CD4-positive, alpha-beta T cell (primary cell): ENCODE data around the gene UGT1A9. TPM values are rescaled to one million over a fixed set of nuclear protein-coding genes. Genes with fewer than 3 reads are reported as not detected.

Experiments
- ATAC-seq: fragments of 200-7000 bp; cut with Tn5 transposase; one replicate; pipeline ENCODE4 v1.10.0; 2022; ENCODE audit warnings: mild to moderate bottlenecking; ENCODE audit not compliant: poor library complexity
- CTCF ChIA-PET: fragments of 350-600 bp; sonication (Branson Sonifier 250); formaldehyde crosslinking; loops from one replicate; lab custom pipeline; 2021; ENCODE audit warnings: antibody characterized with exemption, inconsistent platforms; lab: Charles Lee
- POLR2A ChIA-PET: fragments of 350-600 bp; sonication (Branson Sonifier 250); formaldehyde crosslinking; loops from one replicate; lab custom pipeline; 2021; ENCODE audit warnings: antibody characterized with exemption, inconsistent platforms; lab: Charles Lee
- DNase-seq, 14 experiments: peaks; one replicate each; pipeline ENCODE4 v3.0.0-alpha.2; 2013 to 2020; ENCODE audit warnings: mixed read lengths in 2 of 14
- H3K27ac ChIP-seq, 2 donors: one replicate each; pipeline versions ENCODE4 v1.5.1 to v1.7.0; 2013; ENCODE audit warnings: low read length in 2 of 2, low read depth in 1 of 2, mild to moderate bottlenecking in 1 of 2
- H3K27me3 ChIP-seq, 2 experiments: 1 replicate in 1 of 2; 2 replicates in 1 of 2; pipeline versions ENCODE4 v1.6.1 to v1.7.0; 2013; ENCODE audit warnings: low read length in 2 of 2, control low read depth in 1 of 2, mild to moderate bottlenecking in 1 of 2, moderate library complexity in 1 of 2; ENCODE audit not compliant: insufficient read depth in 2 of 2, control insufficient read depth in 1 of 2
- H3K36me3 ChIP-seq: one replicate; pipeline ENCODE4 v1.6.1; 2013; ENCODE audit warnings: low read length, control low read depth; ENCODE audit not compliant: insufficient read depth
- H3K4me1 ChIP-seq: one replicate; pipeline ENCODE4 v1.6.1; 2013; ENCODE audit warnings: low read length, control low read depth; ENCODE audit not compliant: insufficient read depth
- H3K4me3 ChIP-seq: one replicate; pipeline ENCODE4 v1.5.1; 2013; ENCODE audit warnings: mild to moderate bottlenecking, low read length, moderate library complexity
- H3K9me3 ChIP-seq, 2 experiments: 1 replicate in 1 of 2; 2 replicates in 1 of 2; pipeline versions ENCODE4 v1.6.1 to v1.7.0; 2013; ENCODE audit warnings: low read length in 2 of 2, mild to moderate bottlenecking in 2 of 2, control low read depth in 1 of 2, moderate library complexity in 1 of 2; ENCODE audit not compliant: control insufficient read depth in 1 of 2, insufficient read depth in 1 of 2
- H3K27ac Mint-ChIP-seq: one replicate; pipeline ENCODE4 v1.8.0; 2020; ENCODE audit warnings: mixed read lengths
- H3K27me3 Mint-ChIP-seq: one replicate; pipeline ENCODE4 v1.8.0; 2021; ENCODE audit warnings: mixed read lengths
- H3K36me3 Mint-ChIP-seq: one replicate; pipeline ENCODE4 v1.8.0; 2021; ENCODE audit warnings: low read depth, mixed read lengths
- H3K4me1 Mint-ChIP-seq: one replicate; pipeline ENCODE4 v1.8.0; 2021; ENCODE audit warnings: low read depth, mixed read lengths
- H3K4me3 Mint-ChIP-seq: one replicate; pipeline ENCODE4 v1.8.0; 2020; ENCODE audit warnings: mild to moderate bottlenecking, mixed read lengths
- H3K9me3 Mint-ChIP-seq: one replicate; pipeline ENCODE4 v1.8.0; 2020; ENCODE audit warnings: mixed read lengths
- intact Hi-C, 2 experiments: fragments of 100-400 bp; cut with DNase I in 1 of 2; cut with micrococcal nuclease in 1 of 2; formaldehyde crosslinking; loops; one replicate each; pipeline versions ENCODE4 v1.15.1 to v1.9.0; 2023 to 2025; cut with DNase I, micrococcal nuclease
- total RNA-seq, 174 experiments: library from RNA in 2 of 174; stranded (reverse) in 2 of 174; gene quantifications; one replicate each; pipeline ENCODE4 v1.2.3 and lab custom pipeline; 2021 to 2026
- TF ChIP-seq, protein P1 (sequence below): fragments of 200-600 bp; IDR thresholded peaks from one replicate; pipeline ENCODE4 v1.8.0; 2022; ENCODE audit warnings: antibody characterized with exemption, mild to moderate bottlenecking

The UGT1A9 gene
- total RNA-seq, 2 experiments from 2014 or later, result not detected

DNA sequence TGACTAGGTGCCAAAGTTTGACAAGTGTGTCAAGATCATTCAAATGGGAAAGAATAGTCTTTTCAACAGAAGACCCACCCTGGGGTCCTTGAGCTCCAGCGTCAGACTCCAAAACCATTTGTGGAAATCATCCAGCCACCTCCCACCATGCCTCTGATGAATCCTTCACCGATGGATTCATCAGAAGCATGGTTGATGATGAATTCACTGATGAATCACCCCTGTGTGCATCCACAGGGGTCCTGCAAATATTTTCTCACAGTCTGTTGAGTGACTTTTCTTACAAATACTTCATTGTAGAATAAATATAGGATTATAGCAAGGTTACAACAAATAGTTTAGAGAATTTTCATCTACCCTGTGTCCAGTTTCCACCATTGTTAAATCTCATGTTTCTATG is 4.3 kb downstream of the UGT1A9 start:
- Histone ChIP-seq H3K4me1 (no peaks in the 10 kb centered on the region), H3K36me3 (no peaks in the 10 kb centered on the region), H3K9me3 (no peaks in the 10 kb centered on the region), H3K27me3 (peaks cover 0 to 17% of the 10 kb centered on the region in 2 experiments), H3K4me3 (no peak overlapping the region), H3K27ac (no peak overlapping the region)
- H3K36me3 Mint-ChIP-seq, result no peaks in the 10 kb centered on the region
- CTCF ChIA-PET, result no interaction called here
- H3K4me3 Mint-ChIP-seq, result no peak overlapping the region
- H3K4me1 Mint-ChIP-seq, result no peaks in the 10 kb centered on the region
- no peaks in the 10 kb centered on the region for H3K9me3 Mint-ChIP-seq
- intact Hi-C loops, result no loop called here
- no peak for DNase-seq
- POLR2A ChIA-PET, result no interaction called here
- TF ChIP-seq, protein P1, sequence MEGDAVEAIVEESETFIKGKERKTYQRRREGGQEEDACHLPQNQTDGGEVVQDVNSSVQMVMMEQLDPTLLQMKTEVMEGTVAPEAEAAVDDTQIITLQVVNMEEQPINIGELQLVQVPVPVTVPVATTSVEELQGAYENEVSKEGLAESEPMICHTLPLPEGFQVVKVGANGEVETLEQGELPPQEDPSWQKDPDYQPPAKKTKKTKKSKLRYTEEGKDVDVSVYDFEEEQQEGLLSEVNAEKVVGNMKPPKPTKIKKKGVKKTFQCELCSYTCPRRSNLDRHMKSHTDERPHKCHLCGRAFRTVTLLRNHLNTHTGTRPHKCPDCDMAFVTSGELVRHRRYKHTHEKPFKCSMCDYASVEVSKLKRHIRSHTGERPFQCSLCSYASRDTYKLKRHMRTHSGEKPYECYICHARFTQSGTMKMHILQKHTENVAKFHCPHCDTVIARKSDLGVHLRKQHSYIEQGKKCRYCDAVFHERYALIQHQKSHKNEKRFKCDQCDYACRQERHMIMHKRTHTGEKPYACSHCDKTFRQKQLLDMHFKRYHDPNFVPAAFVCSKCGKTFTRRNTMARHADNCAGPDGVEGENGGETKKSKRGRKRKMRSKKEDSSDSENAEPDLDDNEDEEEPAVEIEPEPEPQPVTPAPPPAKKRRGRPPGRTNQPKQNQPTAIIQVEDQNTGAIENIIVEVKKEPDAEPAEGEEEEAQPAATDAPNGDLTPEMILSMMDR, result no peak
- no peak overlapping the region for H3K27ac Mint-ChIP-seq
- no peak for ATAC-seq
- peaks cover 44% of the 10 kb centered on the region for H3K27me3 Mint-ChIP-seq

DNA sequence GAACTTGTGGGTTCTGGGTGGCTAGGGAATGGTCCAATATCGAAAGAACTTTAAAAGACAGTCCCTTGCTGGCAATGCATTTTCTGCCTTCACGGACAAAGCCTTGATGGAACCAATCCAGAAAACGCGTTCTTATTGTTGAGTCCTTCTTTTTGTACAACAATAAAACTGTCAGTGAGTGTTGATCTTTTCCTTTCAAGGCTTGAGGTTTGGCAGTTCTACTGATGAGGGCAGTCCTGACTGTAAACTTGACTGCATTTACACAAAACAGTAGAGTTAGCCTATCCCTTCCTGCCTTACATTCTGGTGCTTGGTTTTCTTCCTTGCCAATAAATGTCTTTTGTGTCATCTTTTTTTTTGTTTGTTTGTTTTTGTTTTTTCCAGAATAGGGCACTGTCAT is 7.5 kb downstream of the UGT1A9 start:
- ATAC-seq, result no peak
- no peaks in the 10 kb centered on the region for H3K4me1 ChIP-seq
- peaks cover 30% of the 10 kb centered on the region for H3K27me3 Mint-ChIP-seq

DNA sequence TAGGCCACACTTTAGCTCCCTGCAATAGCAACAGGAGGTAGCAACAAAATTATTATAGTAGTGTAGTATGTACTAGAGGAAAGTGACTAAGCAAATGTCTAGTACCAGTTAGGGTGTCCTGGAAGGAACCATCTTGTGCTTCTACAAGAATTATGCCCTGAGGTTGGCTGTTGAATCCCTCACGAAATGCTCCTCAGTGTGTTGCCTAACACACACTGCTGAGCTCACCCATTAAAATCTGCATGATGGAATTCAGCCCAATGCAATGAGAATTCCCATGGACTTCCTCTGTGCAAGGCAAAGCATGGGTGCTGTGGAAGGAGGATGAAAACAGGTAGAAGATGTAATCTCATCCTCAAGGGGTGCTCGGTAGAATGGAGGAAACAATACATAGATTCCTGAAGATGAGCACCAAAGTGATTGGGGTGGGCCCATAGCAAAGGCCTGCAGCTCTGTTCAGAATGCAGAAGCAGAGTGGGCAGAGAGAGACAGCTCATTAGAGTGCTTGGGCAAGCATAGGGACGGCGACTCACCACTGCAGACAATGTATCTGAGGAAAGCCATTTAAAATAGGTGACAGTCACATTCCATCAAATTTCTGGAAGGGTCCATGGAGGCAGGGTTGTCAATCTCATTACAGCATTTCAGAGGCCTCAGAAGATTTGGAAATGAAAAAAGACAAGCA is 8.8 kb downstream of the UGT1A9 start:
- no peak for ATAC-seq
- Mint-ChIP-seq H3K4me1 (no peaks in the 10 kb centered on the region), H3K27me3 (peaks cover 30% of the 10 kb centered on the region), H3K9me3 (no peaks in the 10 kb centered on the region), H3K36me3 (no peaks in the 10 kb centered on the region), H3K4me3 (no peak overlapping the region), H3K27ac (no peak overlapping the region)
- POLR2A ChIA-PET, result no interaction called here
- H3K27me3 ChIP-seq, result peaks cover 0 to 8% of the 10 kb centered on the region in 2 experiments
- H3K4me1 ChIP-seq, result no peaks in the 10 kb centered on the region
- TF ChIP-seq, protein P1, result no peak
- CTCF ChIA-PET, result no interaction called here
- no peak for DNase-seq
- H3K27ac ChIP-seq, result no peak overlapping the region
- no peak overlapping the region for H3K4me3 ChIP-seq
- intact Hi-C loops, result no loop called here
- no peaks in the 10 kb centered on the region for H3K9me3 ChIP-seq
- H3K36me3 ChIP-seq, result no peaks in the 10 kb centered on the region

More for the DNA sequence above, 7.5 kb downstream of the UGT1A9 start:
- H3K4me3 Mint-ChIP-seq, result no peak overlapping the region
- no peaks in the 10 kb centered on the region for H3K36me3 Mint-ChIP-seq
- H3K27ac Mint-ChIP-seq, result no peak overlapping the region
- no peaks in the 10 kb centered on the region for H3K36me3 ChIP-seq
- peaks cover 0 to 8% of the 10 kb centered on the region in 2 experiments for H3K27me3 ChIP-seq
- POLR2A ChIA-PET, result no interaction called here
- CTCF ChIA-PET, result no interaction called here
- no peaks in the 10 kb centered on the region for H3K4me1 Mint-ChIP-seq
- no peak for DNase-seq
- H3K27ac ChIP-seq, result no peak overlapping the region
- no peak overlapping the region for H3K4me3 ChIP-seq
- intact Hi-C loops, result no loop called here
- H3K9me3 Mint-ChIP-seq, result no peaks in the 10 kb centered on the region
- TF ChIP-seq, protein P1, result no peak
- no peaks in the 10 kb centered on the region for H3K9me3 ChIP-seq
